ENCODE measurements around the gene REG3A.

GRCh38 chr2:79171348-79171958 lies 11.9 kb upstream of the REG3A start:
- TF ChIP-seq CTCF (IDR thresholded peaks at IDR 0.05; ENCODE audit: control extremely low read depth in 1 of 3, insufficient read depth in 1 of 3, low read depth in 1 of 3, low read length in 3 of 3) (no peak), BACH1 (IDR thresholded peaks at IDR 0.05; ENCODE audit: low read length) (no peak)

Measured in H1 (cell line).